HCT116 (cell line): Measurements from ENCODE around the gene WNT7B. TPM values are rescaled to one million over a fixed set of nuclear protein-coding genes. Genes with fewer than 3 reads are reported as not detected.

Experiments
- ATAC-seq: fragments of 200-7000 bp; cut with Tn5 transposase; 2 replicates; pipeline ENCODE4 v1.9.1; 2020; ENCODE audit warnings: mild to moderate bottlenecking, moderate library complexity
- BruUV-seq: library from RNA; stranded (reverse); fragments of 400-500 nt; replicated peaks from 2 replicates; lab custom pipeline; 2021; lab: Mats Ljungman, UMichigan
- CTCF ChIA-PET: fragments of 300-600 bp; sonication (Branson Sonifier 250); formaldehyde crosslinking; loops from one replicate; lab custom pipeline; 2021; ENCODE audit warnings: antibody characterized with exemption; lab: Charles Lee
- POLR2A ChIA-PET: fragments of 300-600, 350-600 bp; sonication (Branson Sonifier 250); formaldehyde crosslinking; loops from one replicate; lab custom pipeline; 2021; ENCODE audit warnings: antibody characterized with exemption; lab: Charles Lee
- RAD21 ChIA-PET, 2 experiments: fragments of 300-600 bp; sonication (Branson Sonifier 250); formaldehyde crosslinking; loops; one replicate each; lab custom pipeline; 2023; ENCODE audit warnings: low total read pairs in 2 of 2; ENCODE audit not compliant: uncharacterized antibody in 2 of 2, unreplicated experiment in 2 of 2, low non-redundant PET in 1 of 2; lab: Charles Lee
- DNase-seq: peaks from one replicate; pipeline ENCODE4 v3.0.0-alpha.2; 2010; ENCODE audit warnings: low read depth, low spot score
- H2AFZ ChIP-seq: fragments of 200-600 bp; shearing (Covaris generic), sonication (generic); 2 replicates; pipeline ENCODE4 v1.6.1; 2017; ENCODE audit warnings: low read depth, mixed run types, mixed read lengths, antibody characterized with exemption, low read length; ENCODE audit not compliant: poor library complexity, severe bottlenecking
- H3K27ac ChIP-seq: 2 replicates; pipeline ENCODE4 v1.5.1; 2012; ENCODE audit warnings: low read depth, low read length
- H3K27me3 ChIP-seq: fragments of 200-600 bp; sonication (generic); 2 replicates; pipeline ENCODE4 v1.6.1; 2016; ENCODE audit warnings: mixed run types, low read length, mixed read lengths; ENCODE audit not compliant: insufficient read depth
- H3K36me3 ChIP-seq, 2 experiments: fragments of 200-500 bp in 1 of 2; fragments of 200-600 bp in 1 of 2; sonication (Bioruptor generic) in 1 of 2; sonication (generic) in 1 of 2; 2 replicates each; pipeline versions ENCODE4 v1.5.1 to v1.6.1; 2014 to 2016; ENCODE audit warnings: low read length in 2 of 2, inconsistent platforms in 1 of 2, mixed read lengths in 1 of 2, mixed run types in 1 of 2; ENCODE audit not compliant: insufficient read depth in 2 of 2, control insufficient read depth in 1 of 2
- H3K4me1 ChIP-seq, 2 experiments: fragments of 200-600 bp in 1 of 2; sonication (generic) in 1 of 2; 2 replicates each; pipeline versions ENCODE4 v1.5.1 to v1.6.1; 2012 to 2017; ENCODE audit warnings: low read length in 2 of 2, inconsistent platforms in 1 of 2, mild to moderate bottlenecking in 1 of 2, mixed read lengths in 1 of 2, mixed run types in 1 of 2, moderate library complexity in 1 of 2; ENCODE audit not compliant: insufficient read depth in 2 of 2, control insufficient read depth in 1 of 2
- H3K4me2 ChIP-seq: fragments of 200-600 bp; sonication (generic); 2 replicates; pipeline ENCODE4 v1.6.1; 2017; ENCODE audit warnings: mixed run types, low read length, mixed read lengths
- H3K4me3 ChIP-seq, 2 experiments: fragments of 200-600 bp in 1 of 2; sonication (generic) in 1 of 2; replicated peaks in 1 of 2; 2 replicates each; pipeline ENCODE4 v1.5.1; 2011 to 2016; ENCODE audit warnings: low read length in 2 of 2, control low read depth in 1 of 2, low read depth in 1 of 2, mild to moderate bottlenecking in 1 of 2, mixed read lengths in 1 of 2, mixed run types in 1 of 2
- H3K79me2 ChIP-seq: fragments of 200-600 bp; sonication (generic); 2 replicates; pipeline ENCODE4 v1.6.1; 2017; ENCODE audit warnings: mild to moderate bottlenecking, mixed run types, low read length, moderate library complexity, mixed read lengths; ENCODE audit not compliant: insufficient read depth
- H3K9ac ChIP-seq: fragments of 200-600 bp; sonication (generic); 2 replicates; pipeline ENCODE4 v1.6.1; 2016; ENCODE audit warnings: low read length, mixed read lengths
- H3K9me2 ChIP-seq: fragments of 200-600 bp; sonication (generic), shearing (Covaris generic); 2 replicates; pipeline ENCODE4 v1.6.1; 2017; ENCODE audit warnings: mixed run types, mild to moderate bottlenecking, moderate library complexity; ENCODE audit not compliant: insufficient read depth
- H3K9me3 ChIP-seq, 2 experiments: fragments of 200-500 bp in 1 of 2; fragments of 200-600 bp in 1 of 2; sonication (Bioruptor generic) in 1 of 2; sonication (generic) in 1 of 2; 2 replicates each; pipeline ENCODE4 v1.6.1; 2014 to 2017; ENCODE audit warnings: low read length in 2 of 2, mixed read lengths in 2 of 2, inconsistent platforms in 1 of 2, low read depth in 1 of 2, mild to moderate bottlenecking in 1 of 2, mixed run types in 1 of 2, moderate library complexity in 1 of 2; ENCODE audit not compliant: control insufficient read depth in 1 of 2, insufficient read depth in 1 of 2
- H4K20me1 ChIP-seq: fragments of 200-600 bp; sonication (generic), shearing (Covaris generic); 2 replicates; pipeline ENCODE4 v1.6.1; 2017; ENCODE audit warnings: mixed run types, mild to moderate bottlenecking, moderate library complexity; ENCODE audit not compliant: insufficient read depth
- CBX3 ChIP-seq: IDR thresholded peaks from 2 replicates; pipeline ENCODE4 v1.6.1; 2012; ENCODE audit warnings: low read depth
- CTCF ChIP-seq, 3 experiments: fragments of 200-600 bp in 1 of 3; sonication (generic) in 1 of 3; IDR thresholded peaks in 2 of 3; conservative IDR thresholded peaks in 1 of 3; 2 replicates each; pipeline ENCODE4 v1.5.1; 2012 to 2017; ENCODE audit warnings: low read depth in 2 of 3, low read length in 2 of 3, antibody characterized with exemption in 1 of 3, borderline replicate concordance in 1 of 3, control low read depth in 1 of 3, mild to moderate bottlenecking in 1 of 3, mixed read lengths in 1 of 3, mixed run types in 1 of 3, moderate library complexity in 1 of 3; ENCODE audit not compliant: insufficient read depth in 1 of 3
- EZH2 ChIP-seq: fragments of 200-600 bp; sonication (generic); IDR thresholded peaks from 2 replicates; pipeline ENCODE4 v1.6.1; 2017; ENCODE audit warnings: antibody characterized with exemption, mixed run types
- MAX ChIP-seq: IDR thresholded peaks from 2 replicates; pipeline ENCODE4 v1.6.1; 2012
- POLR2A ChIP-seq: IDR thresholded peaks from 2 replicates; pipeline ENCODE4 v1.7.0; 2011; ENCODE audit warnings: borderline replicate concordance; ENCODE audit not compliant: insufficient read depth, insufficient read length; ENCODE audit errors: extremely low read depth
- YY1 ChIP-seq: IDR thresholded peaks from 2 replicates; pipeline ENCODE4 v1.6.1; 2011; ENCODE audit warnings: low read length, low read depth, moderate library complexity, mild to moderate bottlenecking; ENCODE audit not compliant: insufficient replicate concordance; ENCODE audit errors: extremely low read depth
- ZFX ChIP-seq: fragments of 450-650 bp; IDR thresholded peaks from 2 replicates; pipeline ENCODE4 v1.6.1; 2017
- ZNF274 ChIP-seq: fragments of 200-500 bp; sonication (Bioruptor generic); IDR thresholded peaks from 2 replicates; pipeline ENCODE4 v1.6.1; 2014; ENCODE audit warnings: mild to moderate bottlenecking, low read depth, low read length, inconsistent platforms
- intact Hi-C: fragments of 100-400 bp; cut with micrococcal nuclease; formaldehyde crosslinking; loops from 2 replicates; pipeline ENCODE4 v1.10.0; 2022
- total RNA-seq: library from RNA; stranded (reverse); gene quantifications from one replicate; pipeline ENCODE4 v1.2.1, GENCODE V29; 2021; ENCODE audit not compliant: unreplicated experiment

WNT7B gene
- total RNA-seq, 1 experiment from 2014 or later: 10.5 TPM

DNA sequence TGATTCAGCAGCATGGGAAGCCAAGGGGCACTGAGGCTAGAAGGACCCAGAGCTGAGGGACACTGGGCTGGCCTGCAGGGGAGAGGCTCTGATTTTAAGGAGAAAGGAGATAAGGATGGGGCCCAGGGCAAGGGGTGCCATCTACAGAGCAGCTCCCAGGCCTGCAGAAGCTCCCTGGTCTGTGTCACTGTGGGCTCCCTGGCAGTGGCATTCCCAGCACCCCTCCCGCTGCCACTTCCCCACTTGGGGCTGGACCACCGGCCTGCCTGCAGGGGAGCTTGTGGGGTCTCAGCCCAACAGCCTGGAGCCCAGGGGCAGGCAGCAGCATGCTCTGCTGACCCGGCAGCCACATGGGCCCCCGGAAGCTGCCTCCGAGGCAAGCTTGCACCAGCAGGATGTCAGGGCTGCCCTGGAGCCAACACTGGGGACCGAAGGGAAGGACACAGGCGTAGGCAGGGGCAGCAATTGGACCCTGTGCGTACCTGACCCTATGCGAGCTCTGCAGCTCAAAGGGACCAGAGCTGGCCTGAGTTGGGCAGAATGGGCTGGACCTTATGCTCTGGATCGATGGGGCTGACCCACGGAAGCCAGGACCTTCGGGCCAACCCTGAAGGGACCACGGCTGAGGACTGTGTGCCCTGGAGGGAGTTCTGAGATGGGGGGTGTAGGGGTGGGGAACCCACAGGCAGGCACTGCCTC, 35.4 kb upstream of the WNT7B start:
- Histone ChIP-seq H3K79me2 (no peaks in the 10 kb centered on the region), H3K27ac (peak overlapping the region; percentile 100), H3K36me3 (no peaks in the 10 kb centered on the region), H3K4me3 (no peak overlapping the region), H3K9me3 (peaks cover 4 to 19% of the 10 kb centered on the region in 2 experiments; a peak in 2 of 4 replicates)
- ChIA-PET CTCF (interaction anchor here (1.2 to 1.9 kb wide), 3 partner anchors 24 to 105 kb away, joined by 3 to 9 read pairs (median 5); no protein-coding TSS in a partner anchor), RAD21 (no interaction called here)
- ATAC-seq (no peak), DNase-seq (no peak)
- TF ChIP-seq ZNF274: no peak
- no peak for TF ChIP-seq YY1
- TF ChIP-seq, all 23 proteins: peak for 0
- intact Hi-C loops: no loop called here
- Histone ChIP-seq H3K4me1 (peaks cover 33 to 44% of the 10 kb centered on the region in 2 experiments), H2AFZ (no peak overlapping the region), H3K9me2 (no peaks in the 10 kb centered on the region), H4K20me1 (no peaks in the 10 kb centered on the region), H3K9ac (peak overlapping the region; percentile 85; the same call in 1 of the 2 replicates), H3K4me2 (peak overlapping the region; percentile 92), H3K27me3 (no peaks in the 10 kb centered on the region)
- POLR2A ChIA-PET: interaction anchor here (1.1 to 1.6 kb wide), 3 partner anchors 25 to 57 kb away, joined by 3 to 4 read pairs (median 3); no protein-coding TSS in a partner anchor
- no TSS peak for BruUV-seq

DNA sequence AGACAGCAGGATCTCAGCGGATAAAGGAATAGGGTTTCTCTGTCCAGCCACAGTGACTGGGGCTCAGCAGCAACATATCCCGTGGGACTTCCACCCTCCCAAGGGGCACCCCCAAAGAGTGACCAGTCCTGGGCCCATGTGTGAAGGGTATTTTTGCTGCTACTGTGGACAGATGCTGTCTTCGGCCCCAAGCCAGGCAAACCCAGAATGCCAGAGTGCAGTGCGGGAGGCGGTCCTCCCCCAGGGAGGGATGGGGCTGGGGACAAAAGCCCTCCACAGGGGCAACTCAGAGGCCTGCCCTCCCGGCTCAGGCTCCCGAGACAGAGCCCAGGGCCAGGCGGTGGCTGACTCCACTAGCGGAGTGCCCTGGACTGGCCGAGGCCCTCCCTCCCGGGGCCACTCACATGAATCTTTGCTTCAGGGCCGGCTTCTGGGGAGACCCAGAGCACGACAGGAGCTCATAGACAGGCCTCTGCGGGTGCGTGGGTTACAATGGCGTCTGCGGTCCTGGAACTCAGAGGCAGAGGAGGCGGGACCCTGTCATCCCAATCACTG, 34.7 kb upstream of the WNT7B start:
- no peak overlapping the region for H3K4me3 ChIP-seq
- H4K20me1 ChIP-seq: no peaks in the 10 kb centered on the region
- ATAC-seq (no peak), DNase-seq (no peak)
- no peak overlapping the region for H3K27ac ChIP-seq
- peaks cover 4 to 19% of the 10 kb centered on the region in 2 experiments; a peak in 2 of 4 replicates for H3K9me3 ChIP-seq
- BruUV-seq: no TSS peak
- intact Hi-C loops: no loop called here
- no peaks in the 10 kb centered on the region for H3K79me2 ChIP-seq
- H3K27me3 ChIP-seq: no peaks in the 10 kb centered on the region
- H3K36me3 ChIP-seq: no peaks in the 10 kb centered on the region
- CTCF ChIA-PET: no interaction called here
- H3K4me2 ChIP-seq: no peak overlapping the region
- no peaks in the 10 kb centered on the region for H3K9me2 ChIP-seq
- RAD21 ChIA-PET: no interaction called here
- TF ChIP-seq CTCF (IDR thresholded peaks at IDR 0.05 in 2 of 3, conservative IDR thresholded peaks at IDR 0.05 in 1 of 3; ENCODE audit: borderline replicate concordance in 1 of 3, insufficient read depth in 1 of 3, low read depth in 2 of 3, low read length in 2 of 3) (no peak), CBX3 (no peak), EZH2 (no peak), ZFX (no peak), MAX (no peak), ZNF274 (no peak), POLR2A (no peak)
- H3K9ac ChIP-seq: no peak overlapping the region
- H3K4me1 ChIP-seq: peaks cover 38 to 50% of the 10 kb centered on the region in 2 experiments
- POLR2A ChIA-PET: no interaction called here
- no peak overlapping the region for H2AFZ ChIP-seq
